ENCODE measurements around the gene CLN5. TPM values are rescaled to one million over a fixed set of nuclear protein-coding genes. Genes with fewer than 3 reads are reported as not detected.

The CLN5 gene
- total and polyA plus RNA-seq, 2 donors (not counting 3 experiments of a cell fraction or from before 2014, with no cell fraction given): 16.5 to 22.7 TPM

- dilution Hi-C loops (cut with MboI; ENCODE audit: extremely low pct_ligation_motif_present, low sequenced_read_pairs): no loop called here
- BruUV-seq (replicated peaks): no TSS peak
These were observed 49.0 kb downstream of the CLN5 start for GRCh38 chr13:77040835-77041234.

GRCh38 chr13:77042566-77043177, 50.8 kb downstream of the CLN5 start:
- no peak for DNase-seq (ENCODE audit: low read depth, low spot score)
- Histone ChIP-seq H3K4me2 (ENCODE audit: insufficient read depth, low read length) (no peak overlapping the region), H3K79me2 (ENCODE audit: control insufficient read depth, insufficient read depth, low read length) (no peaks in the 10 kb centered on the region), H3K9me3 (replicated peaks; ENCODE audit: control insufficient read depth, insufficient read depth, low read length) (no peaks in the 10 kb centered on the region), H3K36me3 (ENCODE audit: control insufficient read depth in 2 of 2, extremely low read depth in 1 of 2, insufficient read depth in 2 of 2, low read length in 2 of 2) (peaks cover 4 to 7% of the 10 kb centered on the region in 2 experiments), H4K20me1 (replicated peaks; ENCODE audit: control insufficient read depth, extremely low read depth, insufficient read depth, low read length) (no peaks in the 10 kb centered on the region), H3K9ac (replicated peaks; ENCODE audit: extremely low read depth, insufficient read depth, low read length) (no peak overlapping the region), H3K27me3 (ENCODE audit: control insufficient read depth in 2 of 2, insufficient read depth in 2 of 2, low read length in 2 of 2) (no peaks in the 10 kb centered on the region), H3K4me3 (replicated peaks in 1 of 3; ENCODE audit: insufficient read depth in 1 of 3, low read depth in 1 of 3, low read length in 3 of 3) (no peak overlapping the region), H2AFZ (ENCODE audit: low read depth, low read length) (no peak overlapping the region), H3K4me1 (ENCODE audit: control insufficient read depth, extremely low read depth, insufficient read depth, low read length) (no peaks in the 10 kb centered on the region), H3K27ac (ENCODE audit: insufficient read depth, low read depth, low read length) (no peak overlapping the region), H3K9me1 (replicated peaks; ENCODE audit: control insufficient read depth, extremely low read depth, insufficient read depth, low read length) (no peaks in the 10 kb centered on the region)
- POLR2A ChIA-PET: no interaction called here
- intact Hi-C loops (cut with micrococcal nuclease) (no loop called here), dilution Hi-C loops (cut with MboI; ENCODE audit: extremely low pct_ligation_motif_present, low sequenced_read_pairs) (no loop called here)
- TF ChIP-seq POLR2A (IDR thresholded peaks at IDR 0.05; ENCODE audit: low read depth, low read length) (no peak), GATA2 (IDR thresholded peaks at IDR 0.05; ENCODE audit: insufficient read depth, insufficient read length, low read depth, low read length) (no peak), FOS (IDR thresholded peaks at IDR 0.05; ENCODE audit: borderline replicate concordance, insufficient read depth, low read length) (no peak), EZH2 (IDR thresholded peaks at IDR 0.05; ENCODE audit: borderline replicate concordance, low read depth, low read length, severe bottlenecking) (no peak), MAX (IDR thresholded peaks at IDR 0.05; ENCODE audit: insufficient read depth, insufficient read length) (no peak), MYC (IDR thresholded peaks at IDR 0.05; ENCODE audit: low read depth, low read length) (no peak), JUN (IDR thresholded peaks at IDR 0.05; ENCODE audit: borderline replicate concordance, insufficient read depth, insufficient read length, low read depth) (no peak), CTCF (IDR thresholded peaks at IDR 0.05; ENCODE audit: extremely low read depth in 1 of 2, insufficient read depth in 1 of 2, low read depth in 1 of 2, low read length in 2 of 2) (no peak), POLR2AphosphoS5 (IDR thresholded peaks at IDR 0.05; ENCODE audit: insufficient read depth, low read depth, low read length) (no peak)
- FAIRE-seq: no peak
- no TSS peak for BruUV-seq (replicated peaks)
- CTCF ChIA-PET: interaction anchor here (1.0 to 1.9 kb wide), 5 partner anchors 12 to 1166 kb away, joined by 3 to 6 read pairs (median 4); partner anchors contain the start of gene FBXL3

More at GRCh38 chr13:77040835-77041234, 49.0 kb downstream of the CLN5 start:
- no peaks in the 10 kb centered on the region for H4K20me1 ChIP-seq (replicated peaks; ENCODE audit: control insufficient read depth, extremely low read depth, insufficient read depth, low read length)
- H3K9ac ChIP-seq (replicated peaks; ENCODE audit: extremely low read depth, insufficient read depth, low read length): no peak overlapping the region
- no peak overlapping the region for H2AFZ ChIP-seq (ENCODE audit: low read depth, low read length)
- DNase-seq (ENCODE audit: low read depth, low spot score) (no peak), FAIRE-seq (no peak)
- H3K27ac ChIP-seq (ENCODE audit: insufficient read depth, low read depth, low read length): no peak overlapping the region
- H3K4me1 ChIP-seq (ENCODE audit: control insufficient read depth, extremely low read depth, insufficient read depth, low read length): no peaks in the 10 kb centered on the region
- intact Hi-C loops (cut with micrococcal nuclease): no loop called here
- H3K9me1 ChIP-seq (replicated peaks; ENCODE audit: control insufficient read depth, extremely low read depth, insufficient read depth, low read length): no peaks in the 10 kb centered on the region
- ChIA-PET CTCF (no interaction called here), POLR2A (no interaction called here)
- no peaks in the 10 kb centered on the region for H3K79me2 ChIP-seq (ENCODE audit: control insufficient read depth, insufficient read depth, low read length)
- no peak overlapping the region for H3K4me3 ChIP-seq (replicated peaks in 1 of 3; ENCODE audit: insufficient read depth in 1 of 3, low read depth in 1 of 3, low read length in 3 of 3)
- TF ChIP-seq POLR2A (IDR thresholded peaks at IDR 0.05; ENCODE audit: low read depth, low read length) (no peak), MAX (IDR thresholded peaks at IDR 0.05; ENCODE audit: insufficient read depth, insufficient read length) (no peak), MYC (IDR thresholded peaks at IDR 0.05; ENCODE audit: low read depth, low read length) (no peak), GATA2 (IDR thresholded peaks at IDR 0.05; ENCODE audit: insufficient read depth, insufficient read length, low read depth, low read length) (no peak)
- no peaks in the 10 kb centered on the region for H3K27me3 ChIP-seq (ENCODE audit: control insufficient read depth in 2 of 2, insufficient read depth in 2 of 2, low read length in 2 of 2)
- H3K4me2 ChIP-seq (ENCODE audit: insufficient read depth, low read length): no peak overlapping the region
- no peaks in the 10 kb centered on the region for H3K9me3 ChIP-seq (replicated peaks; ENCODE audit: control insufficient read depth, insufficient read depth, low read length)
- H3K36me3 ChIP-seq (ENCODE audit: control insufficient read depth in 2 of 2, extremely low read depth in 1 of 2, insufficient read depth in 2 of 2, low read length in 2 of 2): peaks cover 4% of the 10 kb centered on the region in 2 experiments
